Stimulated activated naive CD4-positive, alpha-beta T cell treated with Interleukin-2 at 50 U/mL for 16 hours (primary cell): ENCODE measurements around the gene BTBD10.

Source experiments
- DNase-seq: peaks from one replicate; lab custom pipeline; 2025; lab: John Stamatoyannopoulos, UW

The BTBD10 gene

DNA sequence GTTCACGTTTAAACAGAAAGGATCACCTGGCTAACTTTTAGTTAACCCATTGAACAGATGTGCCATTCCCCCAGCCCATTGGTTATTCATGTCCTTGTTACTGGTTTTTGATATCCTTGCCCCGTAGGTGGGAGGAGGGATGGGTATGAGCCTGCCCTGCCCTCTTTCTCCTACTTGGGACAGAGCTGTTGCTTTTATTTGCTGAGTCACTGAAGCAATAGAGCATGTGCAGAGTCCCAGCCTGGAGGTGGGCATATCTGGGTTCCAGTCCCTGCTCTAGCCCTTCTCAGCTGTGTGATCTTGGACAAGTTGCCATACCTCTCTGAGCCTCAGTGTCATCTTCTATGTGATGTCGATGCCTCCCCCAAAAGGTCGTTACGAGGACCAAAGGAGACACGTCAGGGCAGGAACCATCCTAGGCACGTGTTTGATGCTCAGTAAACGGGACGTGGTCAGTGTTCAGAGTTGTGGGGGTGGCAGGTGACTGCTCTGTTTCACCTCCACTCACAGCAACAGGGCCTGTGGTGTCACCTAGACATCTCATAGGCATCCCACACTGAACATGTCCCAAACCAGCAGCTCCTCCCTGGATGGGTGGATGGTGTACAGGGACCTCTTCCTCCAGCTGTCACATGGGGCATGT, 124.5 kb downstream of the BTBD10 start:
- peak; percentile 18 for DNase-seq

DNA sequence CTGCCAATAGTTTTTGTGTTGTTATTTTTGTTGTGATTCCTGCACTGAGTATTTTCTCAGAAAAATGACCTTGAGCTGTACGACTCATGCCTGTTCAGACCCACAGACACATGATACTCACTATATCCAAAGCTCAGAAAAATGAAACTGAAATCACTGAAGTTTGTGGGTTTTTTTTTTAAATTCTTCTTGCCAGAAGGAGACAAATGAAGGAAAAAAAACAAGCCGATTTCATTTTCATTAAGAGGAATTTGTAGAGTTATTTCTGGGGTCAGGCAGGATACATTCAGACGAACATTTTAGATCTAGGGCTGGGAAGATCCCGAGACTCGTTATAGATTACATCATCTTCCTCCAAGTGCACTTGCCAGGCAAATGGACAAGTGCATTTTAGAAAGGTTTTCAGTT, 125.0 kb downstream of the BTBD10 start:
- no peak for DNase-seq
